Uterus (tissue), 2 donors: ENCODE data around the gene HSPA1B.

Experiments
- CTCF ChIP-seq, 4 experiments: fragments of 200-600 bp in 2 of 4; fragments of 450-650 bp in 2 of 4; sonication (generic) in 2 of 4; IDR thresholded peaks; one replicate each; pipeline ENCODE4 v1.5.1; 2016 to 2019; ENCODE audit warnings: antibody characterized with exemption in 4 of 4, mild to moderate bottlenecking in 2 of 4, moderate library complexity in 1 of 4
- POLR2A ChIP-seq, 2 donors: fragments of 450-650 bp; IDR thresholded peaks; one replicate each; pipeline ENCODE4 v1.6.1; 2016; ENCODE audit warnings: antibody characterized with exemption in 2 of 2, mild to moderate bottlenecking in 1 of 2, moderate library complexity in 1 of 2

- TF ChIP-seq CTCF (IDR thresholded peaks at IDR 0.05) (no peak), POLR2A (IDR thresholded peaks at IDR 0.05) (peak; percentile 37 to 88)
These were observed 699 bp upstream of the HSPA1B start for GRCh38 chr6:31826793-31827285.
